Umbilical cord (tissue), 2 donors: Measurements from ENCODE around the gene ADAMTSL1. TPM values are rescaled to one million over a fixed set of nuclear protein-coding genes. Genes with fewer than 3 reads are reported as not detected.
A peak's percentile ranks its signal among the peaks of the same experiment; 100 is the strongest.

Experiments
- DNase-seq: peaks from one replicate; pipeline ENCODE4 v3.0.0-alpha.2; 2015; ENCODE audit warnings: low spot score
- total RNA-seq: library from RNA; depleted of rRNA; stranded (reverse); fragments of >200 nt; gene quantifications from one replicate; pipeline ENCODE4 v1.2.3, GENCODE V29; 2014; ENCODE audit warnings: low replicate concordance; ENCODE audit not compliant: insufficient read depth

The ADAMTSL1 gene
- total RNA-seq, 1 donor from 2014 or later: 26.5 TPM

GRCh38 chr9:18499062-18499461 is 25.1 kb downstream of the ADAMTSL1 start:
- DNase-seq: peak; percentile 91

- no peak for DNase-seq
Measured at GRCh38 chr9:18499980-18500379, 26.0 kb downstream of the ADAMTSL1 start.

GRCh38 chr9:18500451-18500850 is 26.5 kb downstream of the ADAMTSL1 start:
- DNase-seq: no peak

DNA sequence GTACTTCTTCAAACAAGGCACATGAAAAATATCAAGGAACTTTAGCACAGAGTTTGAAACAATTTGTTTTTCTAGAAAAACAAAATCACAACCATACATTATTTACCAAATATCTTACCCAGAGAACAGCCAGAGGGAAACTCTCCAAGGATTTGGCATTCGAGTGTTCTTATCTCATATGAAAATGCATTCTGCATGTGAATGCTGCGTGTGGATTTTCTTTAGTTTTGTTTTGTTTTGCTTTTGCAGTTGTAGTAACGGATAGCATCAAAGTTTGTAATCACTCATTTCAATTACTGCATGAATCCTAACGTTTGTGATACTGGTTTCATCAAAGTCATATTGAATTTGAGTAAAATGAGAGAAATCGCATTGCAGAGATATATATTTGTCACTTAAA is 28.0 kb downstream of the ADAMTSL1 start:
- DNase-seq: no peak

- peak; percentile 70 for DNase-seq
Measured at GRCh38 chr9:18502546-18502945, 28.6 kb downstream of the ADAMTSL1 start.

DNA sequence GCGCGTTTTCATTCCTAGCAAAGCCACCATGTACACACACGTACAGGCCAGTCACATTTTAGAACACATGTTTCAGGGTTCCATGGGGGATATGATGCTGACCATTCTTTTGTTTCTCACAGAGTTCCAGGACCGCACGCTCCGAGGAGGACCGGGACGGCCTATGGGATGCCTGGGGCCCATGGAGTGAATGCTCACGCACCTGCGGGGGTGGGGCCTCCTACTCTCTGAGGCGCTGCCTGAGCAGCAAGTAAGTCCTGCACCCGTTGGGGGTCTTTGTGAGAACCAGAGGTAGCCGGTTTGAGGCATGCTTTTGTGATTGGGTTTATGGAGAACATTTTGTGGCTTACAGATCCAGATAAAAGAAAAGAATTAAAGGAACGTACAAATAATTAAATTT is 30.8 kb downstream of the ADAMTSL1 start:
- DNase-seq: no peak

DNA sequence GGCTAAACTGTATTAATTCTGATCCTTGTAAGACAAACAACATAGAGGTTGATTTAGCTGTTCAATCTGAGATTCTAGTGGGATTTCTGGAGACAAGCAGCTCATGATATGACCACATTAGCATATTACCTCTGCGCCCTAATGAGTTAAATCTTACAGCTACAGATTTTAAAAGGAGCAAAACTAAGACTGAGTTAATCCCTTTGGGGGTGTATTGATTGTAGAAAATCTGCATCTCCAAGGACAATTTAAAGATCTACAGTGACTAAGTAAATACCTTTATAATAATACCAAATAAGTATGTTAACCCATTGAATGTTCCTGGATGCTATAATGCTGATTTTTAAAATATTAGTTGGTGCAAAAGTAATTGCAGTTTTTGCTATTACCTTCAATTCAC is 33.2 kb downstream of the ADAMTSL1 start:
- no peak for DNase-seq

- DNase-seq: no peak
Measured at GRCh38 chr9:18516514-18516913, 42.6 kb downstream of the ADAMTSL1 start.

GRCh38 chr9:18516965-18517364 is 43.0 kb downstream of the ADAMTSL1 start:
- no peak for DNase-seq

DNA sequence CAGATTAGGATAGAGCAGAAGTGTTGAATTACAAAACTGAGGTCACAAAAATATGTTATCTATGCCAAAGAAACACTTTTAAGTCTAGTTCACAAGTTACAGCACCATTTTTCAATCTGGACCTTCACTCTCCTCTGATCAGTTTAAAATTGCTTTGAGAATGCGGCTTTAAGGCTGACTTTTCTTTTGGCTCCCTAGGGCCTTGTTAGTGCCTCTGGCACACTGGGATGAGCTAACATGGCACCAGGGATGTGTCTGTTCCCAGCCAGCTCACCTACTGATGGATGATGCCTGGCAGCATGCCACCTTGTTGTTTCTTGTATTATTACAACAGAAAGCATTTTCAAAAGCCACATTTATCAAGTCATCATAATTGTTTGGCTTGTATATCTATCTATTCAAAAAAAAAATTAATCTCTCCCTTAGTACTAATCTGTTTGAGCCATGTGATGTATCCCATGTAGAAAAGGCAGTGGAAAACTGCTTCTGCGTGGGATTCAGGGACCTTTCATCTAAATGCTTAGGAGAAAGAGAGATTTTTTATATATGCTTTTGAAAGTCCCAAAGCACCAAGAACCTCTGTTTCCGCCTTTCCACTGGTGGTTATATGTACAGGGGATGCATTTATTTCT is 46.6 kb downstream of the ADAMTSL1 start:
- peak; percentile 81 for DNase-seq

GRCh38 chr9:18526685-18527084 is 52.7 kb downstream of the ADAMTSL1 start:
- DNase-seq: peak; percentile 87

- DNase-seq: no peak
Measured at GRCh38 chr9:18531136-18532065, 57.4 kb downstream of the ADAMTSL1 start.

DNA sequence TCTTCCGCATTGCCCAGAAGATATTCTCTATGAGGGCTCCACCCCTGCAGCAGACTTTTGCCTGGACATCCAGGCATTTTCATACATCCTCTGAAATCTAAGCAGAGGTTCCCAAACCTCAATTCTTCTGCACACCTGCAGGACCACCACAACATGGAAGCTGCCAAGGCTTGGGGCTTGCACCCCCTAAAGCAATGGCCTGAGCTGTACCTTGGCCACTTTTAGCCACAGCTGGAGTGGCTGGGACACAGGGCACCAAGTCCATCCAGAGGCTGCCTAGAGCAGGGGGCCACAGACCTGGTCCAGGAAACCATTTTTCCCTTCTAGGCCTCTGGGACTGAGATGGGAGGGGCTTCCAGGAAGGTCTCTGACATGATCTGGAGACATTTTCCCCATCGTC is 60.7 kb downstream of the ADAMTSL1 start:
- no peak for DNase-seq

- no peak for DNase-seq
Measured at GRCh38 chr9:18536554-18536953, 62.6 kb downstream of the ADAMTSL1 start.

DNA sequence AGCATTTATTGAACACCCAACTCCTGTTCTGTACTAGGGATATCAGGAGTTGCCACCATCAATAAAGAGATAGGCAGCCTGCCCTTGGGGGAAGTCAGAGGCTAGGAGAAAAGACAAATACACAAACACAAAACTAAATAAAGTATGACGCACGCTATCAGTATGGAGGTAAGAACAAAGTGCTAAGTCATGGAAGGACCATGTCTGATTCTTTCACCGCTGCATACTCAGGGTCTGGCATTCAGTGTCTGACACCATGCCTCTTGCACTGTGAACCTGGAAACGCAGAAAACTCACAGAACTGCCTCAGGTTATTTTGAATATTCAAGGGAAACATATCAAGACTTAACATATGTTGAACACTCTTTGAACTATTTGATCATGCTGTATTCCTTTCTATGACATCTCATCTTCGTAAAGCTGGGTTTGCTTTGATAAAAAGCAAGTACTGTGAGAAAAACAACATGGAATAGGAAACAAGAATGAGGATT is 65.3 kb downstream of the ADAMTSL1 start:
- no peak for DNase-seq

DNA sequence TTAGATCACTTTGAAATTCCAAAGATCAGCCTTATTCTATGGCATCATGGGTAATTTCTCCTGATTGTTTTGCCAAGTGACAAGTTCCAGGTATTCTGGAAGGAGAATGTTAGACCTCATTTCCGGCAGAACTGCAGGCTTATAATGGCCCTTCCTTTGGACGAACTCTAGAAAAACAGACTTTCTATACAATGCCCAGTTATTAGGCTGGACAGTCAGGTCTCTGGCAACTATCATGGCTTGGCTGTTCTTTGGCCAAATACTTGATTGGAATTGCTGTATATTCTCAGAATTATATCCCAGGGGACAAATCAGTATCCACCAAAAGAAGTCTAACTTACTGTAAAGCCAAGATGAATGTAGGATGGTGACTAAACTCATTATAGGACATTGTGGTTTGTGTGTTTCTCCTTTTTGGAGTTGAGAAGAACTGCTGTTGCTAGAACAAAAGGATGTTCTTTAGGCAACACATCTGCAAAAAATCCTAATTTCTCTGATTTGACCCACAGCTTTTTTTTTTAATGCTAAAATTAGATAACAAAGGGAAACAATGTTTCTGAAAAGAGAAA is 69.0 kb downstream of the ADAMTSL1 start:
- DNase-seq: no peak

DNA sequence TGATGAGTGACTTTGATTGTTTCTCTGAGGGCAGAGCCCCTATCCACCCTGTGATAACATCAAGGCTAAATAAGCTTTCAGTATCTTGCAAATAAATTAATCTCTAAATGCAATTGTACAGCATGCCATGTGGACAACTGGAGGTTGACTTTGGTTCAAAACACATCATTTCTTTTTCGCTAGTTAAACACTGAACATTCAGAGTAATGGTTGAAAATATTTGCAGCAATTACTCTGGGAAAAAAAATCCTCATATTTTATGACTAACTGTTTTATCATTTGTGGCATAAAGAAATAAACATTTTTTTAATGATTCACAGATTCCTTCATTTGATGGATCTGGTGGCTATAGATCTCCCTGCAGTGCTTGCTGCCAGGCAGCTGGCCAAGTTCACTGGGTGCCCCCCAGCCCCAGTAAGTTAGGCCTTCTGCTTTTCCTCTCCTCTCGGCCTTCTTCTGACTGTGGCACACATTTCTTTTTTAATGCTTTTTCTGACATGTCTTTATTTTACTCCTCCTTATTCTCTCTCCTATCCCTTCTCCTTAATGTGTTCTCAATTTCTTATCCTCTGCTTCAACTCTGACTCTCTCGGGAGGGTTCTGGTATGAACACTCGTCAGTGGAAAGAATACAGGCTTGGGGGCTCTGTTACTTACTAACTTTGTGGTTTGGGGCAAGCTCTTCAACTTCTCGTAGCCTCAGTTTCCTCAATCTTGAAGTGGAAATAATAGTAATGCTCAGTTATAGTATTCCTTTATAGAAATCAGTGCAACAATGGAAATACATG is 69.6 kb downstream of the ADAMTSL1 start:
- peak; percentile 73 for DNase-seq

- DNase-seq: no peak
Measured at GRCh38 chr9:18544456-18544855, 70.5 kb downstream of the ADAMTSL1 start.

DNA sequence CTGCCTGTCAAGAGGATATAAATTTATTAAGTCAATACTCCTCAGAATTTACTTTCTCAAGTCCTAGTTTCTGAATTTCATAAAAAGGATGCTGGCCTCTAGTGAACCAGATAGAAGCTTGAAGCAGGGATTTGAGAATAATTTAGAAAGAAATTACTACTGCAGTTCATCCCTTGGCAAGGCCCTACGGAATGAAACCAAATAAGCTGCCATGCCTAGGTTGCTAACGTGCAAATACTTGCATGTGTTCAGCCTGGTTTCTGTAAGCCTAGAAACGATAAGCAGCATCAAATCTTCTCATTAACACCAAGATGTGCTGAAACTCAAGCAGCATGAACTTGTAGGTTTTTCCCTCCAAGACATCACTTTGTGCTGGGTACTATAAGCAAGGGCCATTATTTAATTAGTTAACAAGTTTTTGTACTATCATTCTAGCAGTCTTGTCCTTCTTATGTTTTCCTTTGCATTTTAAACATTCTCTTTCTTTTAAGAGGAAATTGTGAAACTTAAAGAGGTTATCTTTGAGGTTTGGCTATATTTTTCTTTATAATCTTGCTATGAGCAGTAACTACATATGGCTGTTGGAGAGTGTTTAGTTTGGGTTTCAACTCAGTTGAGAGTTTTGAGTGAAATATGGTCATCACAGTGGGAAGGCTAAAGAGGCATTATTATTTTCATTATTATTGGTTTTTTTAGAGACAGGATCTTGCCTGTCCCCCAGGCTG is 71.8 kb downstream of the ADAMTSL1 start:
- DNase-seq: peak; percentile 80

GRCh38 chr9:18548456-18548855 is 74.5 kb downstream of the ADAMTSL1 start:
- DNase-seq: no peak

- no peak for DNase-seq
Measured at GRCh38 chr9:18549772-18550171, 75.8 kb downstream of the ADAMTSL1 start.
